Central memory CD8-positive, alpha-beta T cell (primary cell): ENCODE results near the gene CUBN.
A peak's percentile ranks its signal among the peaks of the same experiment; 100 is the strongest.
"Not testable (repeated sequence)": the region's sequence is repeated elsewhere in the genome, so short reads cannot be mapped to it uniquely, and the experiment has no call there.

ENCODE experiments used
- ATAC-seq: fragments of 150-1000 bp; cut with Tn5 transposase; replicated peaks from 2 replicates; pipeline ENCODE4 v1.10.0; 2022; ENCODE audit warnings: mild to moderate bottlenecking, moderate FRiP score, moderate number of reproducible peaks; ENCODE audit not compliant: poor library complexity, severe bottlenecking; ENCODE audit errors: extremely low read depth
- DNase-seq, 2 donors: peaks; one replicate each; pipeline ENCODE4 v3.0.0; 2021; ENCODE audit warnings: low spot score in 2 of 2
- H3K27ac Mint-ChIP-seq: one replicate; pipeline ENCODE4 v1.8.0; 2022; ENCODE audit warnings: low read depth, mild to moderate bottlenecking, moderate library complexity, mixed read lengths
- H3K27me3 Mint-ChIP-seq: one replicate; pipeline ENCODE4 v1.8.0; 2022; ENCODE audit warnings: mixed read lengths
- H3K36me3 Mint-ChIP-seq: one replicate; pipeline ENCODE4 v1.8.0; 2022; ENCODE audit warnings: mild to moderate bottlenecking, moderate library complexity, mixed read lengths; ENCODE audit not compliant: insufficient read depth
- H3K4me1 Mint-ChIP-seq: one replicate; pipeline ENCODE4 v1.8.0; 2022; ENCODE audit warnings: mixed read lengths
- H3K4me3 Mint-ChIP-seq: one replicate; pipeline ENCODE4 v1.8.0; 2022; ENCODE audit warnings: mild to moderate bottlenecking, moderate library complexity, mixed read lengths
- H3K9me3 Mint-ChIP-seq: one replicate; pipeline ENCODE4 v1.8.0; 2022; ENCODE audit warnings: mixed read lengths

Gene CUBN

GRCh38 chr10:17134282-17134681, 4.7 kb upstream of the CUBN start:
- no peaks in the 10 kb centered on the region for H3K4me1 Mint-ChIP-seq
- no peaks in the 10 kb centered on the region for H3K27me3 Mint-ChIP-seq
- DNase-seq, result no peak
- ATAC-seq, result no peak
- no peak overlapping the region for H3K27ac Mint-ChIP-seq
- H3K9me3 Mint-ChIP-seq, result no peaks in the 10 kb centered on the region
- H3K4me3 Mint-ChIP-seq, result no peak overlapping the region
- no peaks in the 10 kb centered on the region for H3K36me3 Mint-ChIP-seq

GRCh38 chr10:17128261-17128660, 1.4 kb downstream of the CUBN start:
- DNase-seq, result no peak
- no peak overlapping the region for H3K4me3 Mint-ChIP-seq

DNA sequence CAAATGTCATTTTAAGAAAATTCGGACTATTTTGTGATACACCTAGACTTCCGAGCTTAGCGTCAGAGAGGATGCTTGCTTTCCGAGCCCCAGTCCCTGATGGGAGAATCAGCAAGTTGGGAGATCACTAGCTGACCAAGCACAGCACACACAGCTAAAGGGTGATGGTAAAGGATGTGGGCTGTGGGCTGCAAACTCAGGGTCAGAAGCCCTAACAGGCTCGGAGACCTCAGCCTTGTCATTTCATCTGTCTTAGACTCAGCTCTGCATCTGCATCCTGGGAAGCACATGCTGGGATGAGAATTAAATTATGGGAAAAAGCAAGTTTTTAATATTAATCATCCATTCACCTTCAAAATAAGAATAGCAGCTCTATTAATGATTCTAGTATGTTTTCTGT, 3.3 kb downstream of the CUBN start:
- DNase-seq (no peak), ATAC-seq (no peak)
- peaks cover 13% of the 10 kb centered on the region for H3K36me3 Mint-ChIP-seq
- no peaks in the 10 kb centered on the region for H3K27me3 Mint-ChIP-seq
- peak overlapping the region; percentile 16 for H3K27ac Mint-ChIP-seq
- no peaks in the 10 kb centered on the region for H3K4me1 Mint-ChIP-seq
- no peaks in the 10 kb centered on the region for H3K9me3 Mint-ChIP-seq
- H3K4me3 Mint-ChIP-seq, result no peak overlapping the region

More at GRCh38 chr10:17128261-17128660, 1.4 kb downstream of the CUBN start:
- Mint-ChIP-seq H3K27ac (no peak overlapping the region), H3K36me3 (peaks cover 5% of the 10 kb centered on the region), H3K9me3 (no peaks in the 10 kb centered on the region), H3K27me3 (no peaks in the 10 kb centered on the region), H3K4me1 (no peaks in the 10 kb centered on the region)
- ATAC-seq, result no peak

DNA sequence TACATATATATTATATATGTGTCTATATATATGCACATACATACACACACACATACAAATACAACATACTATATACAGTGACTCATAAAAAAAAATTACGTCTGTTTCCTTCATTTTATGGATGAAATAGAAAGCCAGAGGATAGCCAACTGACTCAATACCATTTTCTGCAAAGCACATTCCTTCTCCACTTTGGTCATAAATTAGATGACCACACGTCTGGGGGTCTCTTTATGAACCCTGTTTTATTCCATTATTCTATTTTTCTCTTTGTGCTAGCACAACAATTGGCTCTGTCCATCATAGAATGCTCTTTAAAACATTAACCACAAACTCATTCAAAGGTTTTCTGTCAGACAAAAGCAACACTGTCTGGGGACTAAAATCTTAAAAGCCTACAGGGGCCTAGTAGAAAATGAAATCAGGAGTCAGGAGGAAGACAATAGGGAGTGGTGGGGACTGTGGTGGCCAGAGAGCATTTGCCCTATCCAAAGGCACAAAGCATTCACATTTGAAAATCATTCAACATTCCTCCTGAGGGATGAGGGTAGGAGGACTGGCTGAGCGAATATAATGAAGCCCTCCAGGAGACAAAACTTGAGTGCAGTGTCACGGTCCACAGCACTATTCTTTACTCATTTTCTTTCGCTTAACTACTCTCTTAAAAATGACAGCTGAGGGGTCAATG, 4.3 kb downstream of the CUBN start:
- DNase-seq (no peak), ATAC-seq (no peak)
- Mint-ChIP-seq H3K27ac (no peak overlapping the region), H3K9me3 (no peaks in the 10 kb centered on the region), H3K4me3 (no peak overlapping the region), H3K36me3 (peaks cover 16% of the 10 kb centered on the region), H3K4me1 (no peaks in the 10 kb centered on the region), H3K27me3 (no peaks in the 10 kb centered on the region)

- Mint-ChIP-seq H3K27ac (no peak overlapping the region), H3K4me3 (no peak overlapping the region), H3K9me3 (no peaks in the 10 kb centered on the region), H3K36me3 (peaks cover 17% of the 10 kb centered on the region), H3K27me3 (no peaks in the 10 kb centered on the region), H3K4me1 (no peaks in the 10 kb centered on the region)
- ATAC-seq, result no peak
- no peak for DNase-seq
These were observed 5.7 kb downstream of the CUBN start for GRCh38 chr10:17123961-17124360.

- H3K9me3 Mint-ChIP-seq, result no peaks in the 10 kb centered on the region
- no peak overlapping the region for H3K27ac Mint-ChIP-seq
- H3K36me3 Mint-ChIP-seq, result peaks cover 17% of the 10 kb centered on the region
- H3K4me1 Mint-ChIP-seq, result no peaks in the 10 kb centered on the region
- no peak for ATAC-seq
- no peak for DNase-seq
- H3K27me3 Mint-ChIP-seq, result no peaks in the 10 kb centered on the region
- H3K4me3 Mint-ChIP-seq, result no peak overlapping the region
These were observed 6.6 kb downstream of the CUBN start for GRCh38 chr10:17122726-17123661.

DNA sequence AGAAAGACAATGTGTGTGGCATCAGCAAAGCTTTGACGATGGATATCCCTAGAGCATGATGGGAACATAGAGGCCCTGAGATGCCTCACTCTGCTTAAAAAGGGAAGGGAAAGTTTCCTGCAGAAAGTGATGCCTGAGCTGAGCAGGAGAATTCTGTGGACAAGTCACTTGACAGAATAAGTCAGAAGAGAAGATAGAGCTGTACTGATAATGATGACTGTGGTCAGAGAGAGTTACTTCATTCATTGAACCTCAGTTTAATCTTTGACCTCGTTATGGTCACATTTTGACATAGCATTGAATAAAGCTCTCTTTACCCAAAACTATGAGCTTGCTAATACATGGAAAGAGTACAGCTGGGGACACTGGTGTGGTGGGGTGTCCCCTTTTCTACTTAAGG, 7.6 kb downstream of the CUBN start:
- no peaks in the 10 kb centered on the region for H3K9me3 Mint-ChIP-seq
- no peaks in the 10 kb centered on the region for H3K27me3 Mint-ChIP-seq
- no peak overlapping the region for H3K27ac Mint-ChIP-seq
- DNase-seq (no peak), ATAC-seq (no peak)
- H3K36me3 Mint-ChIP-seq, result peaks cover 20% of the 10 kb centered on the region
- no peaks in the 10 kb centered on the region for H3K4me1 Mint-ChIP-seq
- no peak overlapping the region for H3K4me3 Mint-ChIP-seq

- H3K36me3 Mint-ChIP-seq, result peaks cover 20% of the 10 kb centered on the region
- H3K27me3 Mint-ChIP-seq, result no peaks in the 10 kb centered on the region
- H3K4me3 Mint-ChIP-seq, result no peak overlapping the region
- H3K27ac Mint-ChIP-seq, result no peak overlapping the region
- H3K4me1 Mint-ChIP-seq, result no peaks in the 10 kb centered on the region
- DNase-seq (no peak), ATAC-seq (no peak)
- no peaks in the 10 kb centered on the region for H3K9me3 Mint-ChIP-seq
These were observed 8.9 kb downstream of the CUBN start for GRCh38 chr10:17120694-17121093.

GRCh38 chr10:17119845-17120244, 9.8 kb downstream of the CUBN start:
- DNase-seq, result no peak
- ATAC-seq, result no peak
- Mint-ChIP-seq H3K4me3 (no peak overlapping the region), H3K9me3 (no peaks in the 10 kb centered on the region), H3K4me1 (no peaks in the 10 kb centered on the region), H3K27ac (no peak overlapping the region), H3K27me3 (no peaks in the 10 kb centered on the region), H3K36me3 (peaks cover 19% of the 10 kb centered on the region)

- Mint-ChIP-seq H3K4me1 (no peaks in the 10 kb centered on the region), H3K27me3 (no peaks in the 10 kb centered on the region), H3K9me3 (no peaks in the 10 kb centered on the region), H3K36me3 (peaks cover 7% of the 10 kb centered on the region), H3K27ac (no peak overlapping the region), H3K4me3 (no peak overlapping the region)
- DNase-seq (no peak), ATAC-seq (no peak)
These were observed 13.4 kb downstream of the CUBN start for GRCh38 chr10:17116193-17116592.

- DNase-seq (no peak), ATAC-seq (no peak)
- H3K36me3 Mint-ChIP-seq, result peaks cover 7% of the 10 kb centered on the region
- H3K4me3 Mint-ChIP-seq, result no peak overlapping the region
- no peaks in the 10 kb centered on the region for H3K4me1 Mint-ChIP-seq
- no peaks in the 10 kb centered on the region for H3K9me3 Mint-ChIP-seq
- no peak overlapping the region for H3K27ac Mint-ChIP-seq
- no peaks in the 10 kb centered on the region for H3K27me3 Mint-ChIP-seq
These were observed 13.9 kb downstream of the CUBN start for GRCh38 chr10:17115683-17116082.

- not testable (repeated sequence) for DNase-seq, ATAC-seq
These were observed 14.7 kb downstream of the CUBN start for GRCh38 chr10:17114878-17115444.

More at GRCh38 chr10:17114878-17115444, 14.7 kb downstream of the CUBN start:
- H3K4me3 Mint-ChIP-seq, H3K36me3 Mint-ChIP-seq, H3K9me3 Mint-ChIP-seq, H3K27me3 Mint-ChIP-seq, H3K4me1 Mint-ChIP-seq, H3K27ac Mint-ChIP-seq: not testable (repeated sequence)
